ENCODE results near the gene INO80.

INO80 gene

DNA sequence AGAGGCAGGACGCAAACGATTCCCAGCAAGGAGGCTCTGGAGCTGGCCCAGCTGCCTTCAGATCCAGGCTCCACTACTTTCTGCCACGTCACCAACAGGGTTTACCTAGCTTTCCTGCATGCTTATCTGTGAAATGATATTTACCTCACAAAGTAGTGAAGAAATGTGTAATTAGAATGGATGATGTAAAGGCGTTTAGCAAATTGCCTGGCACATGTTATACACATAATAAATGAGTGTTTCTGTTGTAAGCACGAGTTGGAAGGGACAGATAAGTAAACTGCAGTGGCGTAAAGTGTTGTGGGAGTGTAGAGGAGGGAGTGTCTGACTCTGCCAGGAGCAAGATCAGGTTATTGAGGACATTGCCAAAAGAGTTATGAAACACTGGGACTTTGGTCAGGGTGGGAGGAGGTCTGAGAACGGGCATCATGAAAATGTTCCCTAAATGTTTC, 166.3 kb downstream of the INO80 start:
- no peak for DNase-seq (ENCODE audit: low read depth in 3 of 3)

- DNase-seq (ENCODE audit: low read depth in 3 of 3), result no peak
Observed at GRCh38 chr15:40948706-40949473, 167.2 kb downstream of the INO80 start.

GRCh38 chr15:40944510-40945296, 171.4 kb downstream of the INO80 start:
- DNase-seq (ENCODE audit: low read depth in 3 of 3), result no peak

- DNase-seq (ENCODE audit: low read depth in 3 of 3), result no peak
Observed at GRCh38 chr15:40943764-40944365, 172.2 kb downstream of the INO80 start.

DNA sequence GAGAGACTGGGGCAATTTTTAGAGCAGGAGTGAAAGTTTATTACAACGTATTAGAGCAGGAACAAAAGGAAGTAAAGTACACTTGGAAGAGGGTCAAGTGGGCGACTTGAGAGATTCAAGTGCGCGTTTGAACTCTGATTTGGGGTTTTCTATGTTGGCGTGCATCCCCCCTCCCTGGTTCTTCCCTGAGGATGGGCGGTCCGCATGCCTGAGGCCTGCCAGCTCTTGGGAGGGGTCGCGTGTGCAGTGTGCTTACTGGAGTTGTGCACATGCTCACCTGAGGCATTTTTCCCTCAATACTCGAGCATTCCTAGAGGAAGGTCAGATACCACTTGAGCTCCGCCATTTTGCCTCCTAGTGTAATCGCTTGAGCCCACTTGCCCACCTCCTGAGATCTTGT, 173.2 kb downstream of the INO80 start:
- DNase-seq (ENCODE audit: low read depth in 3 of 3), result no peak

GRCh38 chr15:40942337-40942854, 173.7 kb downstream of the INO80 start:
- no peak for DNase-seq (ENCODE audit: low read depth in 3 of 3)

DNA sequence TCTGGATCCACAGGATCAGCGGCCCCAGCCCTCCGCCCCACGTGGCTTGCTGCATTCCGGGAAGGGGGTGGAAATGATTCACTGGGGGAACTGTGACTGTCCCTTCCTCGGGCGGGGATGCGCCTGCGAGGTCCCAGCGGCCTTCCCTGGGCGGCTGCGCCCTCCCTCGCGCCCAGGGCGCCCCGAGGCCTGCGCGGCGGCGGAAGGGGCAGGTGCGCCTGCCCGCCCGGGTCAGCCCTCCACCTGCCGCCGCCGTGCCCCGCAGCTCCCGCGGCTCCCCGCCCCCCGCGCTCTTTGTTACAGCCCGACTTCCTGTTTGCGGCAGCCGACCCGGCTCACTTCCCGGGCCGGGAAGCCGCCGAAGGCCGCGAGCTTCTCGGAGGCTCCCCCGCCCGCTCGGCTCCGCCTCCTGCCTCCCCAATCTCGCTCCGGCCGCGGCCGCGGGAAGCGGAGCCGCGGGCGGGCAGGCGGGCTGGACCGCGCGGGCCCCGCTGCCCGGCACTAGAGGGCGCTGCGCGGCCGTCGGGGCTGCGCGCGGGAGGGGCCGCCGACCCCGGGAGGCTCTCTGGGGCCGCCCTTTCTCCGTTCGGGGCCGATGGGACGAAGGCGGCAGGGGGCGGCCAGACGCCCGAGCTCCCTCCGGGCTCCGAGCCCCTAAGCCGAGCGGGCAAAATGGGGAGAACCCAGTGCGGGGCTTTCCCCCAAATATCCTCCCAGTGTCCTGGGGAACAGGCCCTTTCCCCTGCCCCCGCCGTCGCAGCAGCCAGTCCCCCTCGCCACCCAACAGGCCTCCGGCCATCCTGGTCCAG, 174.3 kb downstream of the INO80 start:
- peak in 2 of 3 experiments; percentile 49 to 61 for DNase-seq (ENCODE audit: low read depth in 3 of 3)

DNA sequence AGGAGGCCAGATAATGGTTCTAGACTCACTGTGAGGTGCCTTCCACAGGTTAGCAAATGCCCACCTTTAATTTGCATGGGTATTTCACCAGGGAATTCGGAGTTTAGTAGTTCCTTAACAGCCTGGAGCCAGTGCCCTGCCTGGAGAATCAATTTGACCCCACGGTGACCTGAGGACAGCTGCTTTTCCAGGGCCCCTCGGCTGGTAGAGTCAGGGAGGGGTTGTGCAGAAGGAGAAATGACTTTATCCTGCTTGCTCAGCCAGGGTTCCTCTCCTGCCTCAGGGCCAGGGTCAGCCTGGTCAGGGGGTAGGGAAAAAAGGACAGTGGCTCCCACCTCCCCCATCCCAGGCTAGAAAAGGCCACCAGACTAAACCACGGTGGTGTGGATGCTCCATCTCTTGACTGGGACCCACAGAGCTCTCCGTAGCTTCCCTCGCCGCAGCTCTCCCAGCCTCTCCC, 175.0 kb downstream of the INO80 start:
- DNase-seq (ENCODE audit: low read depth in 3 of 3), result no peak

DNA sequence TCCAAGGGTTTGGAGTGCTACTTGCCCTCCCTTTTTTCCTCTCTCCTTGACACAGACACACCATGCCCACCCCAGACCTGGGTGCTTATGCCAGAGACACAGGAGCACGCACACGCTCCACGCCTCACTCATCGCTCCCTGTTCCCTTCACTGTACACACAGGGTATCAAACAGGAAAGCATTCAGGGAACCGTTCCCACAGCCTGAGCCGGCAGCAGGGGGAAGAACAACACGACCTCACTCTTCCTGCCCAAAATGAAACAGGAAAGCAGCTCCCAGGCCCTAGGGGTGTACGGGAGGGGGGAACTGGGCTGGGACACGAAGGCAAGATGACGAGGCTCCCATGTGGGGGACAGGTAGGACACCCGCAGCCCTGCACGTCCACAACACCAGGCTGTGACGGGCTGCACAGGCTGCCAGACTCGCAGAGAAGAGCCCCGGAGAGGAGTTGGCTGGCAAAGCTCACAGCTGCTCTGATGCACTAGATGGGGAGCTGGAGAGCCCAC, 175.7 kb downstream of the INO80 start:
- DNase-seq (ENCODE audit: low read depth in 3 of 3), result no peak

- DNase-seq (ENCODE audit: low read depth in 3 of 3), result no peak
Observed at GRCh38 chr15:40938536-40938870, 177.6 kb downstream of the INO80 start.

DNA sequence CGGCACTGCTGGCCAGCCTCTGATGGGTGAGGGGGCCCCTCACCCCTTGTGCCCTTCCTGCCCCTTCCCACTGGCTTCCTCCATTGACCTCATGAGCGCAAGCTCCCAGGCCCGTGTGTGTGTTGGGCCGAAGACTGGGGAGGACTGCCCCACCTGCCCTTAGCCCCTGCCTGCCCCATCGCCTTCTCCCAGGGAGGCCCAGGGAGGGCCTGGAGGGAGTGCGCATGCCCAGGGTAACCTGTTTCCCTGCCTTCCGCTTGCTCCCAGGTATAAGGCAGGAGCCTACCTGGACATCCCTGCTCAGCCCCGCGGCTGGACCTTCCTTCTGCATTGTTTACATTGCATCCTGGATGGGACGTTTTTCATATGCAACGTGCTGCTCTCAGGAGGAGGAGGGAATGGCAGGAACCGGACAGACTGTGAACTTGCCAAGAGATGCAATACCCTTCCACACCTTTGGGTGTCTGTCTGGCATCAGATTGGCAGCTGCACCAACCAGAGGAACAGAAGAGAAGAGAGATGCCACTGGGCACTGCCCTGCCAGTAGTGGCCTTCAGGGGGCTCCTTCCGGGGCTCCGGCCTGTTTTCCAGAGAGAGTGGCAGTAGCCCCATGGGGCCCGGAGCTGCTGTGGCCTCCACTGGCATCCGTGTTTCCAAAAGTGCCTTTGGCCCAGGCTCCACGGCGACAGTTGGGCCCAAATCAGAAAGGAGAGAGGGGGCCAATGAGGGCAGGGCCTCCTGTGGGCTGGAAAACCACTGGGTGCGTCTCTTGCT, 178.1 kb downstream of the INO80 start:
- DNase-seq (ENCODE audit: low read depth in 3 of 3), result no peak

DNA sequence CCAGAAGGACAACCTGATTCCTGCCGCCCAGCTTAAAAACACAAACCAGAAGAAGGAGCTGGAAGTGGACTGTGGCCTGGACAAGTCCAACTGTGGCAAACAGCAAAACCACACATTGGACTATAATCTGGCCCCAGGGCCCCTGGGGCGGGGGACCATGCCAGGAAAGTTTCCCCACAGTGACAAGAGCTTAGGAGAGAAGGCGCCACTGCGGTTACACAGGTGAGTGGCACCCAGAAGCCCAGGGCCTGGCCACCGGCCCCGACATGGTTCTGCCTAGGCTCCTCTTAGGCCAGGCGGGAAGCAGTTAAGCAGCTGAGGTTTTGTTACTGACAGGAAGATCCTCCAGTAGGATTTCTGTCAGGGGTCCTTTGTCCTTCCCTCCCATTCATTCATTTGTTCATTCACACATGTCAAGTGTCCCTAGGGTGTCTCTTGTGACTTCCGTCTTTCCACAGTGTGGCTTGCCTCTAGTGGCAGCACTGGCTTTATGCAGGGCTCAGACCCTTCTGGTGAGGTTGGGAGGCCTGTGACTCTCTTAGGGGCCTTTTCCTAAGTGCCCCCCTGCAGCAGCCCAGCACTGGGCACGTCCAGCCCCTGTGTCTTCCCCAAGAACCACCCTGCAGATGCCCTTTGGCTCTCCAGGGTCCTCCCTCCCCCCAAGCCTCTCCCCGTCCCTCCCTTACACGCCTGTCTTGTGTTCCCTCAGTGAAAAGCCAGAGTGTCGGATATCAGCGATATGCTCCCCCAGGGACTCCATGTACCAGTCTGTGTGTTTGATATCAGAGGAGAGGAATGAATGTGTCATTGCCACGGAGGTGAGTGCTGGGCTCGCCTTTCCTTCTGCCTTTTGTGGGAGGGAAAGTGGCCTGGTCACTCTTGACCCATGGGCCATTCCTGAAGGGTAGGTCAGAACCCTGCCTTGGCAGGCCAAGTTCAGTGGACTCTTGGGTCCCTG, 179.1 kb downstream of the INO80 start:
- no peak for DNase-seq (ENCODE audit: low read depth in 3 of 3)

- no peak for DNase-seq (ENCODE audit: low read depth in 3 of 3)
Observed at GRCh38 chr15:40936234-40936708, 179.8 kb downstream of the INO80 start.

DNA sequence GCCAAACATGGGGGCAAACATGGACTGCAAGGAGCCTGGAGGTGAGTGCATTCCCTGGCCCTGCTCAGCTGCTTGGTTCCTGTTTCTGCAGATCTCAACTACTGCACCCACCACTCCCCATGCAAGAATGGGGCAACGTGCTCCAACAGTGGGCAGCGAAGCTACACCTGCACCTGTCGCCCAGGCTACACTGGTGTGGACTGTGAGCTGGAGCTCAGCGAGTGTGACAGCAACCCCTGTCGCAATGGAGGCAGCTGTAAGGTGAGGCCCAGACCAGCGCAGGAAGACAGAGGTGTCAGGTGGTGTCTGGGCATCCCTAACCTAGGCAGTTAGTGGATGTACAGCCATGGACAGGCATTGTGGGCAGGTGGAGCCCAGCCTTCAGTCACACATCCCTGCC, 181.6 kb downstream of the INO80 start:
- no peak for DNase-seq (ENCODE audit: low read depth in 3 of 3)

GRCh38 chr15:40933517-40933902, 182.6 kb downstream of the INO80 start:
- no peak for DNase-seq (ENCODE audit: low read depth in 3 of 3)

DNA sequence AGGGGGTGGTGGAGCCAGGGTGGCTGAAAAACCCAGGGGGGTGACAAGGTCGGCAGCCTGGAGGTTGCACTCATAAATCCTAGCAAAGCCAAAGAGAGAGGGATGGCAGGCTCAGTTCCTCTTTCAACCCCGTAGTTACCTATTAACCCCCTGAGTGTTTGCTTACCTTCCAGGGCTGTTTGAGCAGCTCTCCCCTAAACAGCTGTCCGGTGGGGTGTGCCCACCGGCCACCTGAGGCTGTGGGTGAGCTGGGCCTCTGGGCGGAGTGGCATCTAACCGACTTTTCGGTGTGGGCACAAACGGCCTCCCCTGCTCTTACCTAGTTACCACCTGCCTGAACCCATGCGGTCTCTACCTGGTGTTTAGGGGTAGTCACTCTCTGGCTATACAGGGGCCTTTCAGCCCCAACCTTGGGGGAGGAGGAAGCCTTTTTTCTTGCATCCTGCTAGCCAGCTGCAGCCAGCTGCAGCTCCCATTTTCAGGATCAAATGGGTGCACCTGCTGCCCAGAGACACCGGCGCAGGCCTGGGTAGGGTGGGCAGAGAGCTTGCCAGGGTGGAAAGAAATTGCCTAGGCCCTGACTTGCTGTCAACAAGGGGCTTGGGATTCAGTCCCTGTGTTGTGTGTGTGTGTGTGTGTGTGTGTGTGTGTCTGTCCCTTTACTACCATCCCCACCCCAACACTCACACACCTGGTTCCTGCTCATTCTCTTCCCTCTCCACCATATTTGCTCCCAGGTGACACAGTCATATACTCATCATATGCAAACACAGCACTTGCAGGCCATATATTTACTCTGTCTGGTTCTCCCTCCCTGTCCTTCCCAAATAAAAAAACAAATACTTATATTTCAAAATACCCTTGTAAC, 183.2 kb downstream of the INO80 start:
- no peak for DNase-seq (ENCODE audit: low read depth in 3 of 3)

- no peak for DNase-seq (ENCODE audit: low read depth in 3 of 3)
Observed at GRCh38 chr15:40932156-40932555, 183.9 kb downstream of the INO80 start.
